Measurements from ENCODE around the gene RAPGEF4. TPM values are rescaled to one million over a fixed set of nuclear protein-coding genes. Genes with fewer than 3 reads are reported as not detected.

RAPGEF4 gene
- total RNA-seq, 1 experiment from 2014 or later: 0.98 TPM

DNA sequence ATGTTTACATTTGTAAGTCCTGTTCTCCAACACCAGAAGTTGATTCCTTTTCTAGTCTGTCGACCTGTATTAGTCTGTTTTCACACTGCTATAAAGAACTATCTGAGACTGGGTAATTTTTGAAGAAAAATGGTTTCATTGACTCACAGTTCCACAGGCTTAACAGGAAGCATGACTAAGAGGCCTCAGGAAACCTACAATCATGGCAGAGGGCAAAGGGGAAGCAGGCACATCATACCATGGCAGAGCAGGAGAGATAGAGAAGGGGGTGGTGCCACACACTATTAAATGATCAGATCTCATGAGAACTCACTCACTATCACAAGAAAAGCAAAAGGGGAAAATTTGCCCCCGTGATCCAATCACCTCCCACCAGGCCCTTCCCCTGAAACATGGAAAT lies 227.2 kb downstream of the RAPGEF4 start:
- TF ChIP-seq, protein P1, sequence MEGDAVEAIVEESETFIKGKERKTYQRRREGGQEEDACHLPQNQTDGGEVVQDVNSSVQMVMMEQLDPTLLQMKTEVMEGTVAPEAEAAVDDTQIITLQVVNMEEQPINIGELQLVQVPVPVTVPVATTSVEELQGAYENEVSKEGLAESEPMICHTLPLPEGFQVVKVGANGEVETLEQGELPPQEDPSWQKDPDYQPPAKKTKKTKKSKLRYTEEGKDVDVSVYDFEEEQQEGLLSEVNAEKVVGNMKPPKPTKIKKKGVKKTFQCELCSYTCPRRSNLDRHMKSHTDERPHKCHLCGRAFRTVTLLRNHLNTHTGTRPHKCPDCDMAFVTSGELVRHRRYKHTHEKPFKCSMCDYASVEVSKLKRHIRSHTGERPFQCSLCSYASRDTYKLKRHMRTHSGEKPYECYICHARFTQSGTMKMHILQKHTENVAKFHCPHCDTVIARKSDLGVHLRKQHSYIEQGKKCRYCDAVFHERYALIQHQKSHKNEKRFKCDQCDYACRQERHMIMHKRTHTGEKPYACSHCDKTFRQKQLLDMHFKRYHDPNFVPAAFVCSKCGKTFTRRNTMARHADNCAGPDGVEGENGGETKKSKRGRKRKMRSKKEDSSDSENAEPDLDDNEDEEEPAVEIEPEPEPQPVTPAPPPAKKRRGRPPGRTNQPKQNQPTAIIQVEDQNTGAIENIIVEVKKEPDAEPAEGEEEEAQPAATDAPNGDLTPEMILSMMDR (IDR thresholded peaks at IDR 0.05; ENCODE audit: insufficient read depth in 1 of 2, low read depth in 1 of 2, low read length in 1 of 2, severe bottlenecking in 1 of 2, unreplicated experiment in 1 of 2): no peak
- peaks cover 6% of the 10 kb centered on the region for H3K4me1 Mint-ChIP-seq (ENCODE audit: low read depth, unreplicated experiment)
- H3K4me3 Mint-ChIP-seq (ENCODE audit: unreplicated experiment): no peak overlapping the region
- no peaks in the 10 kb centered on the region for H3K27me3 Mint-ChIP-seq (ENCODE audit: insufficient read depth, unreplicated experiment)
- no peaks in the 10 kb centered on the region for H3K9me3 Mint-ChIP-seq (ENCODE audit: unreplicated experiment)
- BruUV-seq (replicated peaks): no TSS peak
- H3K4me1 ChIP-seq: peaks cover 4% of the 10 kb centered on the region; the same call in 1 of the 2 replicates
- no peaks in the 10 kb centered on the region for H3K36me3 Mint-ChIP-seq (ENCODE audit: insufficient read depth, unreplicated experiment)
- intact Hi-C loops (cut with micrococcal nuclease; ENCODE audit: unreplicated experiment): no loop called here
- H3K4me3 ChIP-seq (ENCODE audit: low read depth, low read length): no peak overlapping the region
- no peak overlapping the region for H3K27ac Mint-ChIP-seq (ENCODE audit: unreplicated experiment)
- no peaks in the 10 kb centered on the region for H3K9me3 ChIP-seq
- no peak for DNase-seq
- POLR2A ChIA-PET: no interaction called here
- H3K27me3 ChIP-seq (replicated peaks; ENCODE audit: control insufficient read depth, insufficient read depth, low read length): no peaks in the 10 kb centered on the region
- CTCF ChIA-PET: no interaction called here
- no peaks in the 10 kb centered on the region for H3K36me3 ChIP-seq (ENCODE audit: control insufficient read depth, insufficient read depth, low read length)

DNA sequence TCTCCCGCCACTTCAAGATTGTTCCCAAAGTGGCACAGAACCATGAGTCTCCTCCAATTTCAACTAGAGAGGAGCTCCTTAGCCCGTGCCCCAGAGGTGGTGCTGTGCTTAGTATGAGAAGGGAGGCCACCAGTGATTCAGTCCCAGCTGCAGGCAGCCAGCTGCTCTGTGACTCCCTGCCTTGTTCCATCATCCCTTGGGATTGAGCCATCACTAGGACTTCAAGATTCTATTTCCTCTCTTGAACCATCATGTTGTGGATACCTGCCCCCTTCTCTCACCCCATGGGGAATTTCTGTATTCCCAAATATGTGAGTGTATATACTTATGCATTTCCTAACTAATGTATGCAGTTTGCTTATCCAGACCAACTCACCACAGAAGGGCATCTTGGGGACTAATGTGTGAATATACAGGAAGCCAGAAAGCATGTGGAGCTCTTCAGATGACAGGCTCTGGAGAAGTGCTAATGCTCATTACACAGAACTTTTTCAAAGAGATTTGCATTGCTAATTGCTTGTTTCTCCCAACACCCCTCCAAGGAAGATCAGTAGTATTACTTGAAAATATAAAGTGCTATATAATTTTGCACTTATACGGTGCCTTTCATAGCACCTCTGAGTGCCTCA lies 229.0 kb downstream of the RAPGEF4 start:
- H3K4me3 ChIP-seq (ENCODE audit: low read depth, low read length): no peak overlapping the region
- H3K9me3 ChIP-seq: no peaks in the 10 kb centered on the region
- intact Hi-C loops (cut with micrococcal nuclease; ENCODE audit: unreplicated experiment): no loop called here
- H3K36me3 ChIP-seq (ENCODE audit: control insufficient read depth, insufficient read depth, low read length): no peaks in the 10 kb centered on the region
- H3K27me3 ChIP-seq (replicated peaks; ENCODE audit: control insufficient read depth, insufficient read depth, low read length): no peaks in the 10 kb centered on the region
- ChIA-PET CTCF (no interaction called here), POLR2A (no interaction called here)
- no peak overlapping the region for H3K4me3 Mint-ChIP-seq (ENCODE audit: unreplicated experiment)
- H3K27ac Mint-ChIP-seq (ENCODE audit: unreplicated experiment): no peak overlapping the region
- H3K4me1 ChIP-seq: no peaks in the 10 kb centered on the region
- H3K9me3 Mint-ChIP-seq (ENCODE audit: unreplicated experiment): no peaks in the 10 kb centered on the region
- H3K27me3 Mint-ChIP-seq (ENCODE audit: insufficient read depth, unreplicated experiment): no peaks in the 10 kb centered on the region
- TF ChIP-seq, protein P1 (IDR thresholded peaks at IDR 0.05; ENCODE audit: insufficient read depth in 1 of 2, low read depth in 1 of 2, low read length in 1 of 2, severe bottlenecking in 1 of 2, unreplicated experiment in 1 of 2): no peak
- no peaks in the 10 kb centered on the region for H3K4me1 Mint-ChIP-seq (ENCODE audit: low read depth, unreplicated experiment)
- BruUV-seq (replicated peaks): no TSS peak
- no peak for DNase-seq
- no peaks in the 10 kb centered on the region for H3K36me3 Mint-ChIP-seq (ENCODE audit: insufficient read depth, unreplicated experiment)

DNA sequence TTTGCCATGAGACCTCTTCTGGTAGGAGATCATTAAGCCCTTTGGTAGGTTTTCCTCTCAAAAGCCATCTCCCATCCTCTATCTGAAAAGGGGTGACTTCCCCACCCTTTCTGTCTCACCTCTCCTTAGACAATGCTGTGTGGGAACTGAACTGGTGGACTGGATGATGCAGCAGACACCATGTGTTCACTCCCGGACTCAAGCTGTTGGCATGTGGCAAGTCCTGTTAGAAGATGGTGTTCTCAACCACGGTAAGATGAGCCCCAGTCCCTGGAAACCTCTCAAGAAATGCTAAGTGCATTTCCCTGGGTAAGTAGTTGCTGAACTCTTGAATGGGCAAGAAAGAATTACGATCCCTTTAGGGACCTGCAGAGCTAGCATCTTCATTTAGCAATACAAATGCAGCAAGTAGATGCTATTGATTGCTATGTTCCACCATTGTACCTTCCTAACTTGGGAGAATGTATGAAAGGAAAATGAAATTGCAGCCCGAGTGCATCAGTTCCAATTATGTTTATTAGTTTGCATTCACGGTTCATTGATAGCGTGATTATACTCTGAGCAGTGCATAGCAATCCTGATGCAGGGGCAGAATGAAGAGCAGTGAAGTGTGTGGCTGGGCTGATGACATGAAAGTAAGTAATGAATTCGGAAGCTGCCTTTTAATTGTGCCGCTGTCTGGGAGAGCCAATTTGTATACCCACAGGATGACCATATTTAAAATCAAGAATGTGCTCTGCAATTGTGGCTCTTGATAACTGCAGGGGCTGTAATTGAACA lies 230.0 kb downstream of the RAPGEF4 start:
- no peak overlapping the region for H3K27ac Mint-ChIP-seq (ENCODE audit: unreplicated experiment)
- intact Hi-C loops (cut with micrococcal nuclease; ENCODE audit: unreplicated experiment): no loop called here
- Histone ChIP-seq H3K27me3 (replicated peaks; ENCODE audit: control insufficient read depth, insufficient read depth, low read length) (no peaks in the 10 kb centered on the region), H3K4me1 (no peaks in the 10 kb centered on the region), H3K9me3 (no peaks in the 10 kb centered on the region), H3K36me3 (ENCODE audit: control insufficient read depth, insufficient read depth, low read length) (no peaks in the 10 kb centered on the region), H3K4me3 (ENCODE audit: low read depth, low read length) (no peak overlapping the region)
- H3K9me3 Mint-ChIP-seq (ENCODE audit: unreplicated experiment): no peaks in the 10 kb centered on the region
- H3K4me1 Mint-ChIP-seq (ENCODE audit: low read depth, unreplicated experiment): no peaks in the 10 kb centered on the region
- TF ChIP-seq, protein P1 (IDR thresholded peaks at IDR 0.05; ENCODE audit: insufficient read depth in 1 of 2, low read depth in 1 of 2, low read length in 1 of 2, severe bottlenecking in 1 of 2, unreplicated experiment in 1 of 2): no peak
- no TSS peak for BruUV-seq (replicated peaks)
- ChIA-PET POLR2A (no interaction called here), CTCF (no interaction called here)
- no peaks in the 10 kb centered on the region for H3K36me3 Mint-ChIP-seq (ENCODE audit: insufficient read depth, unreplicated experiment)
- DNase-seq: no peak
- H3K4me3 Mint-ChIP-seq (ENCODE audit: unreplicated experiment): no peak overlapping the region
- no peaks in the 10 kb centered on the region for H3K27me3 Mint-ChIP-seq (ENCODE audit: insufficient read depth, unreplicated experiment)
